ENCODE data around the gene DUSP15.
"Not testable (repeated sequence)": the region's sequence is repeated elsewhere in the genome, so short reads cannot be mapped to it uniquely, and the experiment has no call there.

DUSP15 gene

GRCh38 chr20:31838646-31839292 is 31.6 kb downstream of the DUSP15 start:
- DNase-seq, result no peak

GRCh38 chr20:31837896-31838397 is 32.4 kb downstream of the DUSP15 start:
- DNase-seq, result no peak

GRCh38 chr20:31836853-31837608 is 33.3 kb downstream of the DUSP15 start:
- no peak for DNase-seq

GRCh38 chr20:31835977-31836852 is 34.1 kb downstream of the DUSP15 start:
- peak; percentile 88 for DNase-seq

GRCh38 chr20:31835554-31835953 is 34.8 kb downstream of the DUSP15 start:
- DNase-seq, result no peak

GRCh38 chr20:31833931-31834521 is 36.3 kb downstream of the DUSP15 start:
- no peak for DNase-seq

GRCh38 chr20:31833130-31833930 is 37.0 kb downstream of the DUSP15 start:
- peak; percentile 30 for DNase-seq

- DNase-seq, result no peak
These were observed 38.5 kb downstream of the DUSP15 start for GRCh38 chr20:31831771-31832306.

- DNase-seq, result no peak
These were observed 39.1 kb downstream of the DUSP15 start for GRCh38 chr20:31831211-31831610.

- no peak for DNase-seq
These were observed 39.8 kb downstream of the DUSP15 start for GRCh38 chr20:31830406-31830981.

- DNase-seq, result no peak
These were observed 40.6 kb downstream of the DUSP15 start for GRCh38 chr20:31829731-31830130.

- DNase-seq, result not testable (repeated sequence)
These were observed 42.3 kb downstream of the DUSP15 start for GRCh38 chr20:31828016-31828415.

- DNase-seq, result no peak
These were observed 43.3 kb downstream of the DUSP15 start for GRCh38 chr20:31827059-31827458.

GRCh38 chr20:31826074-31826473 is 44.3 kb downstream of the DUSP15 start:
- DNase-seq, result no peak

- DNase-seq, result peak; percentile 63
These were observed 45.6 kb downstream of the DUSP15 start for GRCh38 chr20:31824554-31825313.

GRCh38 chr20:31824125-31824485 is 46.2 kb downstream of the DUSP15 start:
- DNase-seq, result no peak

- DNase-seq, result no peak
These were observed 46.8 kb downstream of the DUSP15 start for GRCh38 chr20:31823360-31824124.

GRCh38 chr20:31822421-31823330 is 47.7 kb downstream of the DUSP15 start:
- peak; percentile 91 for DNase-seq

GRCh38 chr20:31821427-31821826 is 48.9 kb downstream of the DUSP15 start:
- DNase-seq, result no peak
